Testis (tissue), 3 donors: ENCODE data around the gene ADAM12. TPM values are rescaled to one million over a fixed set of nuclear protein-coding genes. Genes with fewer than 3 reads are reported as not detected.

Experiments used
- DNase-seq: peaks from one replicate; pipeline ENCODE4 v3.0.0-alpha.2; 2019
- H3K27ac ChIP-seq, 2 donors: fragments of 200-600 bp; sonication (generic); one replicate each; pipeline ENCODE4 v1.5.1; 2019
- H3K27me3 ChIP-seq: fragments of 200-600 bp; sonication (generic); one replicate; pipeline ENCODE4 v1.5.1; 2019
- H3K36me3 ChIP-seq: fragments of 200-600 bp; sonication (generic); one replicate; pipeline ENCODE4 v1.5.1; 2017; ENCODE audit warnings: low read depth; ENCODE audit errors: missing control alignments
- H3K4me1 ChIP-seq: fragments of 200-600 bp; sonication (generic); one replicate; pipeline ENCODE4 v1.5.1; 2019
- H3K4me3 ChIP-seq, 2 donors: fragments of 200-600 bp; sonication (generic); one replicate each; pipeline ENCODE4 v1.5.1; 2017 to 2019
- H3K9me3 ChIP-seq: fragments of 200-600 bp; sonication (generic); one replicate; pipeline ENCODE4 v1.5.1; 2017
- POLR2A ChIP-seq: fragments of 450-650 bp; IDR thresholded peaks from one replicate; pipeline ENCODE4 v1.6.1; 2017; ENCODE audit warnings: antibody characterized with exemption, mild to moderate bottlenecking, moderate library complexity
- WGBS, 2 donors: methylation state at CpG; one replicate each; pipeline ENCODE4 v1.1.5; 2018; 5-methylcytosine and 5-hydroxymethylcytosine counted together
- intact Hi-C: fragments of 100-400 bp; cut with DNase I; formaldehyde crosslinking; loops from one replicate; pipeline ENCODE4 v1.15.1; 2023; ENCODE audit warnings: low total_unique reads
- polyA plus RNA-seq: library from polyadenylated mRNA; stranded (reverse); fragments of 350-450 nt; fragmentation: Illumina TruSeq; extraction: RNeasy Lipid Tissue Mini Kit (QIAGEN cat#74804); gene quantifications from one replicate; pipeline ENCODE4 v1.2.3, GENCODE V29; 2014; ENCODE audit warnings: low read depth, low replicate concordance; ENCODE audit not compliant: insufficient read depth
- total RNA-seq, 2 donors: library from RNA; depleted of rRNA; stranded (reverse); fragments of >200 nt; gene quantifications; one replicate each; pipeline ENCODE4 v1.2.3, GENCODE V29; 2016
- TF ChIP-seq, protein P1 (sequence below), 3 experiments: fragments of 450-650 bp in 2 of 3; fragments of 200-600 bp in 1 of 3; sonication (generic) in 1 of 3; IDR thresholded peaks; one replicate each; pipeline ENCODE4 v1.5.1; 2016 to 2019; ENCODE audit warnings: antibody characterized with exemption in 3 of 3, mild to moderate bottlenecking in 2 of 3, moderate library complexity in 1 of 3

ADAM12 gene
- total and polyA plus RNA-seq, 3 donors from 2014 or later: 2.8 to 9.2 (median 6.1) TPM

DNA sequence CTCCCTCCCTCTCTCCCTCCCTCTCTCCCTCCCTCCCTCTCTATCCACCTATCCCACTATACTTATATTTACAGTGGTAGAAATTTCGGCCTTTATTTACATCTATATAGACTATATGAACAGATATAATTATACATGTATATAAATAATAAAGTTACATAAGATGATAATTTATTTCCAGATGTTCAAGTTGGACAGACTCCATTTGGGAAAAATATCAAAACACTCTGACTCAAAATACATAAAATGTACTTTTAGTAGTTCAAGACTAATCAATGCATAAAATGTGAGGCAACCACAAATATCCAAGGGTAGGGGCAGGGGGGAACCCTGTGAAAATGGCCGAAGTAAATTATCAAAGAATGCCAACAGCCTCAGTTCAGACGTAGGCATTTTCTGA is 288.9 kb downstream of the ADAM12 start:
- no peaks in the 10 kb centered on the region for H3K4me1 ChIP-seq
- H3K27me3 ChIP-seq: no peaks in the 10 kb centered on the region
- H3K4me3 ChIP-seq: no peak overlapping the region
- no peak overlapping the region for H3K27ac ChIP-seq
- TF ChIP-seq, protein P1, sequence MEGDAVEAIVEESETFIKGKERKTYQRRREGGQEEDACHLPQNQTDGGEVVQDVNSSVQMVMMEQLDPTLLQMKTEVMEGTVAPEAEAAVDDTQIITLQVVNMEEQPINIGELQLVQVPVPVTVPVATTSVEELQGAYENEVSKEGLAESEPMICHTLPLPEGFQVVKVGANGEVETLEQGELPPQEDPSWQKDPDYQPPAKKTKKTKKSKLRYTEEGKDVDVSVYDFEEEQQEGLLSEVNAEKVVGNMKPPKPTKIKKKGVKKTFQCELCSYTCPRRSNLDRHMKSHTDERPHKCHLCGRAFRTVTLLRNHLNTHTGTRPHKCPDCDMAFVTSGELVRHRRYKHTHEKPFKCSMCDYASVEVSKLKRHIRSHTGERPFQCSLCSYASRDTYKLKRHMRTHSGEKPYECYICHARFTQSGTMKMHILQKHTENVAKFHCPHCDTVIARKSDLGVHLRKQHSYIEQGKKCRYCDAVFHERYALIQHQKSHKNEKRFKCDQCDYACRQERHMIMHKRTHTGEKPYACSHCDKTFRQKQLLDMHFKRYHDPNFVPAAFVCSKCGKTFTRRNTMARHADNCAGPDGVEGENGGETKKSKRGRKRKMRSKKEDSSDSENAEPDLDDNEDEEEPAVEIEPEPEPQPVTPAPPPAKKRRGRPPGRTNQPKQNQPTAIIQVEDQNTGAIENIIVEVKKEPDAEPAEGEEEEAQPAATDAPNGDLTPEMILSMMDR (IDR thresholded peaks at IDR 0.05): no peak
- TF ChIP-seq POLR2A: no peak
- no peaks in the 10 kb centered on the region for H3K9me3 ChIP-seq
- 90 to 97% methylated on average over 3 of the region's 3 CpGs for WGBS, 2 donors
- no peak for DNase-seq
- intact Hi-C loops: no loop called here
- no peaks in the 10 kb centered on the region for H3K36me3 ChIP-seq

DNA sequence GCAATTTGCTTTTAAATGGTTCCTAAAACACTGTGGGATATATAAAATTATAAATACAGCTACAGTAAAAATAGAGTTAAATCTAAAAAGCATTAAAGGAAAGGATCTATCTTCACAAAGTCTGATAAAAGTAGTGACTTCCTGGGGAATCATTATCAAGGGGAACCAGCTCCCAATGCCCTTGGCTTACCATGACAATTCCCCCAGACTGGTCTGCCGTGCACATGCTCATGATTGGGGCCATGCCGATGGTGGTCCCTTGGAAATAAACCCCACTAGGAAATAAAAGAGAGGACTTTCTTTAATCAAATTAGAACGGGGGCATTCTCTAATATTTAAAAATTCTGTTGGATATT is 290.1 kb downstream of the ADAM12 start:
- H3K27me3 ChIP-seq: no peaks in the 10 kb centered on the region
- no peak for TF ChIP-seq POLR2A
- TF ChIP-seq, protein P1 (IDR thresholded peaks at IDR 0.05): no peak
- intact Hi-C loops: no loop called here
- WGBS, 2 donors: 93 to 94% methylated on average over 3 of the region's 3 CpGs
- H3K4me3 ChIP-seq: no peak overlapping the region
- no peak overlapping the region for H3K27ac ChIP-seq
- no peak for DNase-seq
- H3K36me3 ChIP-seq: no peaks in the 10 kb centered on the region
- no peaks in the 10 kb centered on the region for H3K4me1 ChIP-seq
- no peaks in the 10 kb centered on the region for H3K9me3 ChIP-seq

GRCh38 chr10:126097558-126098225 is 290.6 kb downstream of the ADAM12 start:
- no peak for DNase-seq
- no peaks in the 10 kb centered on the region for H3K36me3 ChIP-seq
- H3K4me1 ChIP-seq: no peaks in the 10 kb centered on the region
- H3K4me3 ChIP-seq: no peak overlapping the region
- H3K27ac ChIP-seq: no peak overlapping the region
- intact Hi-C loops: no loop called here
- 86 to 92% methylated on average over 6 of the region's 6 CpGs for WGBS, 2 donors
- H3K27me3 ChIP-seq: no peaks in the 10 kb centered on the region
- TF ChIP-seq POLR2A: no peak
- TF ChIP-seq, protein P1 (IDR thresholded peaks at IDR 0.05): no peak
- H3K9me3 ChIP-seq: no peaks in the 10 kb centered on the region

DNA sequence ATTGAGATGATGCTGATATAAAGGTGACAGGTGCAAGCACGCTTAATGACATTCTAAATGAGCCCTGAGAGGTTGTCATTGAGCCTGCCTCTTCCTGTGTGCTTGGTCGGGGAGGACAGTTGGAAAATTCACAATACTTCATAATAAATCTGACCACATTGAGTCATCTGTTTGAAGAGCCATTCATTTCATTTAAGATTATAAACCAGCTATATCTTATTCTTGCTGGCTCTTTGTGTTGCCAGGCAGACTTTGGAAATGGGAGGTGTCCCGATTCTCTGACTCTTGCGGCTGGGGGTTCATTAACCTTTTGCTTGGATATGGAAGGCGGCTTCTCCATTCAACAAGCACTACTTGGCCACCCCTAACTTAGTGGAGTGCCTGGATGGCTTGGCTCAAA is 293.7 kb downstream of the ADAM12 start:
- intact Hi-C loops: no loop called here
- no peak overlapping the region for H3K4me3 ChIP-seq
- H3K27me3 ChIP-seq: no peaks in the 10 kb centered on the region
- no peaks in the 10 kb centered on the region for H3K36me3 ChIP-seq
- TF ChIP-seq, protein P1 (IDR thresholded peaks at IDR 0.05): no peak
- TF ChIP-seq POLR2A: no peak
- no peak for DNase-seq
- H3K27ac ChIP-seq: no peak overlapping the region
- H3K9me3 ChIP-seq: no peaks in the 10 kb centered on the region
- WGBS, 2 donors: 93 to 96% methylated on average over 5 of the region's 5 CpGs
- no peaks in the 10 kb centered on the region for H3K4me1 ChIP-seq
